Esophagus mucosa (tissue), 1 donor: ENCODE results near the gene DPT. TPM values are rescaled to one million over a fixed set of nuclear protein-coding genes. Genes with fewer than 3 reads are reported as not detected.

Source experiments
- ATAC-seq: fragments of 200-7000 bp; cut with Tn5 transposase; one replicate; pipeline ENCODE4 v1.9.1; 2020
- total RNA-seq: library from RNA; stranded (reverse); gene quantifications from one replicate; pipeline ENCODE4 v1.2.4, GENCODE V29; 2023
- donor health status: DM: yes; HTN: yes; CAD: no.

Gene DPT
- total RNA-seq, 1 donor from 2014 or later = 0.56 TPM

- no peak for ATAC-seq
Observed at GRCh38 chr1:168735974-168736373, 7.0 kb upstream of the DPT start.

DNA sequence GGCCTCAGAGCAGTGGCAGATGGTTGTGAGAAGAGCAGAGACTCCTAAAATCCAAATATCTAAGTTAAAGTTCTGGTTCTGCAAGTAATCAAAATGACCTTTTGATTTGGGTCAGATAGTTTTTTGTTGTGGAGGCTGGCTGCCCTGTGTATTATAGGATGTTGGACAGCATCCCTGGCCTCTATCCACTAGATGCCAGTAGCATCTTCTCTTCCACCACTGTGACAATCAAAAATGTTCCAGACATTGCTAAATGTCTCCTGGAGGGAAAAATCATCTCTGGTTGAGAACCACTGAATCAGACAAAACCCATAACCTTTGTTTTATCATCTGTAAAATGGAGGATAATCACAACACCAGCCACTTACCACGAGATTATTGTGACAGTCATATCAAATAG, 5.9 kb upstream of the DPT start:
- no peak for ATAC-seq

DNA sequence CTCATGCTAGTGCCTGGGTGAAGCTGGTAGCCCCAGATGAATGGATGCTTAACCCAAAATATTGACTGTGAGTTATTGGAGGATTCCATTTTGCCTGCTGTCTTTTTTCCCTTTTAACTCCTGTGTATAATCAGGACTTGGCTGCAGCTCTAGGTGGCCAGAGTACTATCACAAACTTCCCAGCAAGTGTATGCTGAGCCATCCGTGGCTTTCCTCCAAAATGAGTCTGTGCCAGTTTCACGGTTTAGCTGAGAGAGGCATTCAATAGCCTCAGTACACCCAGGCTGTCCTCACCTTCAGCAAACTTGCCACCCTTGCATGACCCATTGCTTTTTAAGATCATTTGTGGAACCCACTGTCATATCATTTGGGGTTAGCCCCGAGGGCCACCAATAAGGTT, 5.3 kb upstream of the DPT start:
- no peak for ATAC-seq

- ATAC-seq = no peak
Observed at GRCh38 chr1:168733241-168733640, 4.2 kb upstream of the DPT start.

- ATAC-seq = no peak
Observed at GRCh38 chr1:168732736-168733135, 3.7 kb upstream of the DPT start.

DNA sequence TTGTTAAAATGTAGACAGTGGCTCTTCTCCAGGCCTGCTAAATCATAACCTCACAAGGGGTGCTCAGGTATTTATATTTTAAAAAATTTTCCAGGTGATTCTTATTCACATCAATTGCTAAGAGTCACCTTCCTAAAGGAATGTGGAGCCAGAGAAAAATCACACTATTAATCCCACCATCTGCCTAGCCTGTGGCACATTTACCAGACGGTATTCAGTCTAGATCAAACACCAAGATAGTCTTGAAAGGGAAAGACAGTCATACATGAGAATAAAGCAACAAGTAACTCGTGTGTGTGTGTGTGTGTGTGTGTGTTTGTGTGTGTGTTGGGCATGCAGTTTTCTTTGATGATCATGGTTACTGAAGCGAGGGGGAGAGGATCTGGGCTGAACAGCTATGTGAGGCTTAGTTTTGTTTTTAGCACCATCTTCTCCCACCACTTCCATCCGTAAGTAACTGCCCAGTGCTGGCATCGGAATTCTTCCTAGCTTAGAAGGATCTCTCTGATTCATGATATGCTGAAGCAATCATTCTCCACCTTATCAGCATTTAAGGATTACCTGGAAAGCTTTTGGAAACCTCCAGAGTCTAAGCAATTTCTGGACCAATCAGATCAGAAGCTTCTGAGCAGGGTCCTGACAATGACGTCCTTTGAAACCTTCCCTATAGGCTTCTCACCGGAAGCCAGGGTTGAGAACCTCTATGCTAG, 2.4 kb upstream of the DPT start:
- no peak for ATAC-seq

DNA sequence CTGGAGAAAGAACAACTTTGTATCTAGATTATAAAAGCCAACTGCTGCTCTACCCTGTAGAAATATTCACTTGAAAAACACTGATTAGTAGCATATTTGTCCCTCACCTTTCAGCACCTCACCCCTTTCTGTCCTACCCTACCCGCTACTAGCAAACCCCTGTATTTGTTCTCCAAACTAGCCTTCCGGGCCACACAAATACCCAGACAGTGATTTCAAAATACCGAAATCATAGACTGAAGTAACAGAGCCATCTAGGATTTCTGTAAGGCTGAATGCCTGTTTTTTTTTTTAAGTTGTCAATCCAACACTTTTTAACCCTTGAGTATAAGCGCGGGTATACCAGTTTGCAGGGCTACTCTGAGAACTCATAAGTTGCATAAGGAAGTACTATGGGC, 398 bp upstream of the DPT start:
- no peak for ATAC-seq

DNA sequence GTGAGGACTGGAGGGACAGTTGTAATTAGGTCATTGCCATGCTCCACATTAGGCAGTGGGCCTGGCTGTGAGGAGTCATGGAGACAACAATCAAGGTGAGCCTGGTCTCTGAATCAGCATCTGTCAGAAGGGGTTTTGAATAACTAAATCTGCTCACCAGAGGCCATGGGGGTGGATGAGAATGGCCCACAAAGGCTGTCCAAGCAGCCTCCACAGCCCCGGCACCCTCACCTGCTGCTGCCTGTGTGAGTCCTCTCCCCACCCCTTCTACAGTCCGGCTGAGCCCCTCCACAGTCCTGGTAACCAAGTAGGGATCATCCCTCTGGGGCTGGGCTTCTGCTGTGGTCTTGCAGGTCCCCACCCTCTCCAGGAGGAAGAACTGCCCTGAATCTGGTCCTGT, 2.3 kb downstream of the DPT start:
- ATAC-seq = no peak

- ATAC-seq = no peak
Observed at GRCh38 chr1:168726281-168726680, 2.7 kb downstream of the DPT start.

DNA sequence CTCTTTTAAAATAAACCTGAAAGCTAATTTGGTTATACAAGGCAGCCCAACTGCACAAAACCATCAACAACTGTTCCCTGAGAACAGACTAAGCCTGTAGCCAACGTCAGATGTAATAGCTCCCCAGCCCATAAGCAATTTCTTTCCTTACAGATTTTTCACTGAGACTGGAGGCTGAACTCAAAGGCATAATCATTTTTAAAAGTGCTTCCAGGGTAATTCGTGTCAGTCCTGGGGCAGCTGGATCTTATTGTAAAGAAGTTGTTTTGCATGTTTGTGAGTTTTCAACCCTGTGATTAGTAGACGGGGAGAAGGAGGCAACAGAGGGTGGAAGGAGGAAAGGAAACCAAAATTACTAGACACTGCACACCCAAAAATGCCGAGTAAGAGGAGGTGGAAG, 3.2 kb downstream of the DPT start:
- no peak for ATAC-seq

GRCh38 chr1:168725060-168725459, 3.9 kb downstream of the DPT start:
- no peak for ATAC-seq

- no peak for ATAC-seq
Observed at GRCh38 chr1:168723000-168723399, 6.0 kb downstream of the DPT start.

- ATAC-seq = no peak
Observed at GRCh38 chr1:168720839-168721238, 8.2 kb downstream of the DPT start.

- ATAC-seq = peak; percentile 85
Observed at GRCh38 chr1:168719306-168720111, 9.5 kb downstream of the DPT start.

GRCh38 chr1:168717906-168718891, 10.8 kb downstream of the DPT start:
- ATAC-seq = no peak

- ATAC-seq = no peak
Observed at GRCh38 chr1:168714012-168714411, 15.0 kb downstream of the DPT start.

GRCh38 chr1:168709405-168710363, 19.3 kb downstream of the DPT start:
- peak; percentile 95 for ATAC-seq

DNA sequence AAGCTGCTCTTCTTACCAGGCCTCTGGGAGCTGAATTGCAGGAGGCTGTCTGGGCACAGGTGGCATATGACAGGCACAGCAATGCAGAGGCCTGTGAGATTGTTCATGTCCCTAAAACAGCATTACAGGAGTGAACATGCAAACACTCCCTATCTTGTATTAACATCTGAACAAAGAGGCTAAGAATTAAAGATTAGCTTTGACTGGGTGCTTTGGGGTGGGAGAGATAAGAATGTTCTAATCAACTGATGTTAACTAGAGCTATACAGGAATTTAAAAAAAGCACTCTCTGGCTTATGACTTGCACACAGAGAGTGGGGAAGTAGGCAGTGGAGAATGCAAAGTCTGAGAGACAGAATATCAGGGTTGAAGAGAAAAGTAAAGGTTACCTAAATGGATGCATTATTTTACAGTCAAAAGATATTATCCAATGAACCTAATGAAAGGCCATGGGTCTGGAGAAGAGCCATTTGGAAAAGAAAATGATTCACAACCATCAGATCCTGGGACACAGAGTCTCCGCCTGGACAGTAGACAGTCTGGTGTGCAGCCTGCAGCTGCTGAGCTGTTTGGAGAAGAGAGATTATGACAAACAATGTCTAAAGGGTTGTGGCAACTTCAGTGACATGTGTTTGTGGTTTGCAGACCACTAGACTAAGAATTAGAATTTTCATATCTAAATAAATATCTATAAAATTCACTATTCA, 20.2 kb downstream of the DPT start:
- no peak for ATAC-seq

DNA sequence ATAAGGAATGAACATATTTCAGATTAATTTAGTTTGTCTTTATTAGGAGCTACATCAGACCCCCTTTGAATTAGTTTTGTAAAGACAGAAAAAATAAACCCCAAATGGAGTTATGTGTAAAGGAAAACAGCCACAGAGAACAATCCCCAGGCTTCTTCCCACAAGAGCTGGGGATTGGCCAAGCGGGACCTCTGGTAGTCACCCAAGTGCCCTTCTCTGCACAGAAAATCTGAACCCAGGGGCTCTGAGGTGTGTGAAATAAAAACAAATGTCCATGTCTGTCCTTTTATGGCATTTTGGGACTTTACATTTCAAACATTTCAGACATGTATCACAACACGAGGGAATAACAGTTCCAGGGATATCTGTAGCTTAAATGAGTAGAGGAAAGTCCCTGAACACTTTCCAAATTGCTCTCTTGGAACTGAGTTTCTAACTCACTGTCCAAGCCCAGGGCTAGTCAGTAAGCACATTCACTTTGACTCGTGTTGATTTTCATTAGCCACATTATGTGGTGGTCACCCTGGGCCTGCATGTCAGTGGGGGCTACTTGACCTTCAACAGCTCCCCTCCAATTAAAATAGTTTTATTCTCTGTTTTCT, 22.5 kb downstream of the DPT start:
- no peak for ATAC-seq

DNA sequence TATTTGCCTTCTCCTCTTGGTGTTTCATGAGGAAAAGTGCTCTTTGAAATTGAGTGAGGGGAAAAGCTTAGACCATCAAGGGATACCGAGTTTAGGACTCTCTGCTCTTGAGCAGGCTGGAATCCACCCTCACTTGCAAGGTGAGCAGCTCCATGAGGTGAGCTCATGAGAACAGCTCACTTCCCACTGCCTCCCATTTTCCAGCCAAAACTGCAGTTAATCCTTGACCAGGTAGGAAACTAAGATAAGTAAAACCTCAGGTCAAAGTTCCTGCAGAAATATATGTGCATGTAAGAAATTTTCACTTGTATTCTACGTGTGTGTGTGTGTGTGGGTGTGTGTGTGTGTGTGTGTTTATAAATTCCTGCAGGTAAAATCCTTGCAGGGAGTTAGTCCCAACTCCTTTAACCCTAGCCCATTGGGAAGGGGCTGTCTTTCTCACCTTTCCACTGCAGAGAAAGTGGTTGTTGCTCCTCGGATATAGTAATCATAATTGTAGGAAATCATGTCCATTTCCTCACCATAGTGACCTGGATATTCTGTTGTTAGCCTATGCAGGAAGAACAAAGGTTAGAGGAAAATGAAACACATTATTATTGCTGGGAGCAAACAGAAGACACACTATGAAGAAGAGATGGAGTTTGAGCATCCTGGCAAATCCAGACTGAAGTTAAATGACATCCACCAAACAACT, 28.3 kb downstream of the DPT start:
- no peak for ATAC-seq
